Adipocyte (in vitro differentiated cells): ENCODE data around the gene ACTR6.
"Not testable (repeated sequence)": the region's sequence is repeated elsewhere in the genome, so short reads cannot be mapped to it uniquely, and the experiment has no call there.

Experiments
- DNase-seq: peaks from one replicate; pipeline ENCODE4 v3.0.0-alpha.2; 2015; ENCODE audit warnings: low read depth
- H3K27me3 ChIP-seq: replicated peaks from 2 replicates; pipeline ENCODE4 v1.7.0; 2013; ENCODE audit warnings: mild to moderate bottlenecking, low read length, moderate library complexity; ENCODE audit not compliant: control insufficient read depth, insufficient read depth
- H3K36me3 ChIP-seq: 2 replicates; pipeline ENCODE4 v1.7.0; 2013; ENCODE audit warnings: low read length, mild to moderate bottlenecking, moderate library complexity; ENCODE audit not compliant: control insufficient read depth, insufficient read depth, severe bottlenecking
- H3K4me1 ChIP-seq: 2 replicates; pipeline ENCODE4 v1.7.0; 2013; ENCODE audit warnings: mild to moderate bottlenecking, low read length, moderate library complexity; ENCODE audit not compliant: control insufficient read depth, insufficient read depth
- H3K4me3 ChIP-seq: 2 replicates; pipeline ENCODE4 v1.7.0; 2013; ENCODE audit warnings: mild to moderate bottlenecking, low read length, moderate library complexity
- H3K9ac ChIP-seq: 2 replicates; pipeline ENCODE4 v1.7.0; 2013; ENCODE audit warnings: mild to moderate bottlenecking, low read length, moderate library complexity
- H3K9me3 ChIP-seq: 2 replicates; pipeline ENCODE4 v1.7.0; 2013; ENCODE audit warnings: mild to moderate bottlenecking, low read length, moderate library complexity; ENCODE audit not compliant: control insufficient read depth

The ACTR6 gene

DNA sequence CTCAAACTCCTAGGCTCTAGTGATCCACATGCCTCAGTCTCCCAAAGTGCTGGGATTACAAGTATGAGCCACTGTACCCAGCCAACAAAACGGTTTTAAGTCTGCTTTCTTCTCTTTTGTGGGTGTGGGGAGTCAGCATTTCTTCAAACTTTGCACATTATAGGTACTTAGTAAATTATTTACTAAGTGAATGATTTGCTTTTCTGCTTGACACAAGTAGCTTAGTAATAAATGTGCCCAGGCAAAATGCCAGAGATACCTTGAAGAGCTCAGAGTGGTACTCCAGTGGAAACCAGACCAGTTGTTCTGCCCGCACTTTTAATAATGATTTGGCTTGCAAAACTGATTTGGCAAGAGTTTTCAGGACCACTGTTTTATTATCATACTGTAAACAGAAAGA lies 51.3 kb downstream of the ACTR6 start:
- no peak overlapping the region for H3K4me3 ChIP-seq
- H3K4me1 ChIP-seq, result peaks cover 2% of the 10 kb centered on the region
- no peak overlapping the region for H3K9ac ChIP-seq
- H3K27me3 ChIP-seq, result no peaks in the 10 kb centered on the region
- H3K36me3 ChIP-seq, result no peaks in the 10 kb centered on the region
- no peak for DNase-seq
- H3K9me3 ChIP-seq, result no peaks in the 10 kb centered on the region

- no peaks in the 10 kb centered on the region for H3K36me3 ChIP-seq
- no peak overlapping the region for H3K4me3 ChIP-seq
- H3K9me3 ChIP-seq, result no peaks in the 10 kb centered on the region
- no peak for DNase-seq
- peaks cover 2% of the 10 kb centered on the region for H3K4me1 ChIP-seq
- no peaks in the 10 kb centered on the region for H3K27me3 ChIP-seq
- H3K9ac ChIP-seq, result no peak overlapping the region
Measured at GRCh38 chr12:100253437-100253836, 52.8 kb downstream of the ACTR6 start.

GRCh38 chr12:100254876-100255275 lies 54.3 kb downstream of the ACTR6 start:
- no peaks in the 10 kb centered on the region for H3K36me3 ChIP-seq
- no peaks in the 10 kb centered on the region for H3K9me3 ChIP-seq
- DNase-seq, result no peak
- no peaks in the 10 kb centered on the region for H3K27me3 ChIP-seq
- H3K9ac ChIP-seq, result no peak overlapping the region
- H3K4me1 ChIP-seq, result peaks cover 2% of the 10 kb centered on the region
- no peak overlapping the region for H3K4me3 ChIP-seq

GRCh38 chr12:100258127-100258526 lies 57.5 kb downstream of the ACTR6 start:
- H3K36me3 ChIP-seq, result no peaks in the 10 kb centered on the region
- DNase-seq, result no peak
- H3K9me3 ChIP-seq, result no peaks in the 10 kb centered on the region
- H3K4me1 ChIP-seq, result no peaks in the 10 kb centered on the region
- no peaks in the 10 kb centered on the region for H3K27me3 ChIP-seq
- no peak overlapping the region for H3K4me3 ChIP-seq
- no peak overlapping the region for H3K9ac ChIP-seq

DNA sequence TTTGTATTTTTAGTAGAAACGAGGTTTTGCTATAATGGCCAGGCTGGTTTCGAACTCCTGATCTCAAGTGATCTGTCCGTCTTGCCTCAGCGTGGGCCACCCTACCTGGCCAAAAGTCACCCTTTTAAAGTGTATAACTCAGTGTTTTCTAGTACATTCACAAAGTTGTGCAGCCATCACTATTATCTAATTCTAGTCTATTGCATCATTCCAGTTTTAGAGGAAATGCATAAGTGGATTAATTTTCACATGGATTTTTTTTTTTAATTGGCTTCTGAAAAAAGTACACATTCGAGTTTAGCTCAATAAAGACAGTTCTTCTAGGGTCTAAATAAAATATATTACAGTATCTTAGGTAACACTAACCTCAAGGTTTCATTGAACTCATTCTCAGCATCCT lies 62.5 kb downstream of the ACTR6 start:
- no peaks in the 10 kb centered on the region for H3K36me3 ChIP-seq
- no peak overlapping the region for H3K9ac ChIP-seq
- H3K27me3 ChIP-seq, result no peaks in the 10 kb centered on the region
- no peak for DNase-seq
- peaks cover 7% of the 10 kb centered on the region for H3K4me1 ChIP-seq
- H3K4me3 ChIP-seq, result no peak overlapping the region
- no peaks in the 10 kb centered on the region for H3K9me3 ChIP-seq

DNA sequence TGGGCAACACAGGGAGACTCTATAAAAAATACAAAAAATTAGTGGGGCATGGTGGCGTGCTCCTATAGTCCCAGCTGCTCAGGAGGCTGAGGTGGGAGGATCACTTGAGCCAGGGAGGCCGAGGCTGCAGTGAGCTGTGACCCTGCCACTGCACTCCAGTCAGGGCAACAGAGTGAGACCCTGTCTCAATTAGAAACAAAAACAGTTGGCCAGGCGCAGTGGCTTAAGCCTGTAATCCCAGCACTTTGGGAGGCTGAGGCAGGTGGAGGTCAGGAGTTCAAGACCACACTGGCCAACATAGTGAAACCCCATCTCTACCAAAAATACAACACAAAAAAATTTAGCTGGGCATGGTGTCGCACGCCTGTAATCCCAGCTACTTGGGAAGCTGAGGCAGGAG lies 64.5 kb downstream of the ACTR6 start:
- DNase-seq, H3K9ac ChIP-seq, H3K9me3 ChIP-seq, H3K4me3 ChIP-seq, H3K36me3 ChIP-seq, H3K27me3 ChIP-seq: not testable (repeated sequence)
- H3K4me1 ChIP-seq, result peaks cover 23% of the 10 kb centered on the region

- Histone ChIP-seq H3K4me3 (peak overlapping the region; percentile 94), H3K9me3 (no peaks in the 10 kb centered on the region), H3K9ac (peak overlapping the region; percentile 89), H3K4me1 (peaks cover 23% of the 10 kb centered on the region), H3K27me3 (no peaks in the 10 kb centered on the region), H3K36me3 (no peaks in the 10 kb centered on the region)
- no peak for DNase-seq
Measured at GRCh38 chr12:100265732-100266584, 65.3 kb downstream of the ACTR6 start.

DNA sequence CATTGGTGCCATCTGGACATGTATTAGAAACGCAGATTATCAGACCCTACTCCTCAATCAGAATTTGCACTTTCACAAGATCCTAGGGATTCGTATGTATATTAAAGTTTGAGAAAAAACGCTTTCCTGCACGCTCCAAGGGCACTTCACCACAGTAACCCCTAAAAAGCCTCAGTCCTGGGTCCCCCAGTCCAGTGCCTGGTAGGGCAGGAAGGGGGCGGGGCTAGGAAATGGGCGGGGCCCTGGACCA lies 65.9 kb downstream of the ACTR6 start:
- H3K9ac ChIP-seq, result peak overlapping the region; percentile 89
- H3K9me3 ChIP-seq, result no peaks in the 10 kb centered on the region
- H3K36me3 ChIP-seq, result no peaks in the 10 kb centered on the region
- no peaks in the 10 kb centered on the region for H3K27me3 ChIP-seq
- H3K4me1 ChIP-seq, result peaks cover 23% of the 10 kb centered on the region
- peak overlapping the region; percentile 94 for H3K4me3 ChIP-seq
- peak; percentile 93 for DNase-seq

GRCh38 chr12:100266835-100267602 lies 66.4 kb downstream of the ACTR6 start, which contains the start of the genes DEPDC4 and SCYL2:
DEPDC4 (minus strand) TSS chr12:100267079; CDS start chr12:100267076, 3 bp downstream.
SCYL2 (plus strand) TSS chr12:100267177; CDS start chr12:100282971, 15,794 bp downstream.
- peak; percentile 99 for DNase-seq
- peaks cover 23% of the 10 kb centered on the region for H3K4me1 ChIP-seq
- H3K4me3 ChIP-seq, result peak within 1 kb of the TSS; percentile 94
- H3K9ac ChIP-seq, result peak within 1 kb of the TSS; percentile 89
- no peaks in the 10 kb centered on the region for H3K36me3 ChIP-seq
- H3K27me3 ChIP-seq, result no peaks in the 10 kb centered on the region
- H3K9me3 ChIP-seq, result no peaks in the 10 kb centered on the region

- H3K9me3 ChIP-seq, result no peaks in the 10 kb centered on the region
- peak; percentile 68 for DNase-seq
- H3K4me3 ChIP-seq, result peak overlapping the region; percentile 94
- H3K9ac ChIP-seq, result peak overlapping the region; percentile 89
- no peaks in the 10 kb centered on the region for H3K27me3 ChIP-seq
- H3K4me1 ChIP-seq, result peaks cover 23% of the 10 kb centered on the region
- no peaks in the 10 kb centered on the region for H3K36me3 ChIP-seq
Measured at GRCh38 chr12:100267603-100268281, 67.1 kb downstream of the ACTR6 start.
